Measurements from ENCODE around the gene NLRC3.

DNA sequence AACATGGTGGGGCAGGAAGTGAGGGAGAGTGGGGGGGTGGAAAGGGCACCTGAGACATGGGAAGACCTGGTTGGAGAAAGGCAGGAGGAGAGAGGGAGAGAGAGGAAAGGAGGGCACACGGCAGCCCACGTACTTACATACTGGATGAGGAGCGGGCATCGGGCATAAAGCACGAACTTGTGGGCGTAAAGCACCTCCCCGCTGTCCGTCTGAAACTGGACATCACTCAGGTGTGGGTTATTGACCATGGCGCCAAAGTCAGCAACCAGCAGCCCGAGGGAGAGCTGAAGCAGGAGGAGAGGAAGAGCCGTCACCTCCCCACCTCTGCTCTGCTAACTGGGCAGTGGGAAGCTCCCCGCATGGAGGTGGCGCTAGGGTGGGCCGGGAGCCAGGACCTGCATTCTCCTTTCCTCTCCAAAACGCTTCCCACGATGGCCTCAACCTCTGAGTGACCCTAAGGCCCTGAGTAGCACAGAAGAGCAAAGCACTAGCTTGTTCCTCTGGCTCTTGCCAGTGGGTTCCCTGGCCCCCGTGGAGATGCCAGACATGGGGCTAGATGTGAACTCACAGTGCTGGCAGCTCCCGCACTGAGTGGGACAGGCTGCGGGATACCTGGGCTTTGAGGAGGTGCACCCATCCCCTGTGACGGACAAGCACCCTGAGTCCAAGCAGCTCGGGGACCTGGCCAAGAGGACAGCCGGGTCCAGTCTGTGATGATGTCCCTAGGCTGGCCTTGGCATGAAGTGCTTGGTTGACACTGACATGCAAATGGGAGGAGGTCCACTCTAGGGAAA, 17.3 kb upstream of the NLRC3 start:
- TF ChIP-seq ZNF274 (IDR thresholded peaks at IDR 0.05; ENCODE audit: low read depth, low read length) (no peak), YY1 (IDR thresholded peaks at IDR 0.05; ENCODE audit: insufficient read depth, insufficient read length) (no peak)
